ENCODE results near the gene LSM14A.

Gene LSM14A

DNA sequence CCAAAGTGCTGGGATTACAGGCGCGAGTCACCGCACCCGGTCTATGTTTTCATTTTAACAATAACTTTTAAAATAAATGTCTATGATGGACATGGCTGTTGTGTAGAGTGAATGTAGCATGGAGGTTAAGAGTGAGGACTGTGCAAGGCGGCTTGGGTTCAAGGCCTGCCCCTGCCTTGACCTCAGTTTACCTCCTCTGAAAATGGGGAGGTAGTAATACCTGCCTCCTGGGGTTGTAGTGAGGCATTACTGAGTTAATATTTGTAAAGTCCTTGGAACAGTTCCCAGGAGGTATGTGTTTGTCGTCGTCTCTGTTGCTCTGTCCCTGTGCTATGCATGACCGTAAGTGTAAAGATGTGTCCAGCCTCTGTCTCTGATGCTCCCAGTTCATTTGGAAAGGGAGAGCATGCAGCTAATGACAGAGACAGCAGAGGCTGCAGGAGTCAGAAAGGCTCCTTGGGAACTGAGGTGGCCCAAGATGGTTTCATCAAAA lies 91.5 kb downstream of the LSM14A start:
- no peak for TF ChIP-seq RAD21 (IDR thresholded peaks at IDR 0.05; ENCODE audit: low read depth)
- TF ChIP-seq, protein P1, sequence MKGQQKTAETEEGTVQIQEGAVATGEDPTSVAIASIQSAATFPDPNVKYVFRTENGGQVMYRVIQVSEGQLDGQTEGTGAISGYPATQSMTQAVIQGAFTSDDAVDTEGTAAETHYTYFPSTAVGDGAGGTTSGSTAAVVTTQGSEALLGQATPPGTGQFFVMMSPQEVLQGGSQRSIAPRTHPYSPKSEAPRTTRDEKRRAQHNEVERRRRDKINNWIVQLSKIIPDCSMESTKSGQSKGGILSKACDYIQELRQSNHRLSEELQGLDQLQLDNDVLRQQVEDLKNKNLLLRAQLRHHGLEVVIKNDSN (IDR thresholded peaks at IDR 0.05) = no peak

DNA sequence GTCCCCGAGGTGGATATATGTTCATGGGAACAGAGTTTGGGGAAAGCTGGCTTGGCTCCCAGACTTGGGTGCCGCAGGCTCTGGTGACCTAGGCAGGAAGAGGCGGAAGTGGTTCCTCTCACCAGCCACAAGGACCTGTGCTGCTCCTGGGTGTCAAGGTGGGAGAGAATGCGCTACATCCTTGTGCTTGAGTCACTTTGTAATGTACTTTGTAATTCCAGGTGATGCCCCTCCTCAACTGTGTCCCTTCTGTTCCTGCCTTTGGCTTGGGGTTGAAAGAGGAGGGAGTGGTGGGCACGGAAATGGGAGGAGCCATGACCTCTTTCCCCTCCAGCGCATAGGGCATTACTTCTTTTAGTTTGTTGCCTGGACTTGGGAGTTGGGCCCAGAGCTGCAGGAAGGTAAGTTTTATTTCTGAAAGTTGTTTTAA lies 92.9 kb downstream of the LSM14A start:
- TF ChIP-seq TAF1 (IDR thresholded peaks at IDR 0.05; ENCODE audit: low read depth) (no peak), ZBTB7A (IDR thresholded peaks at IDR 0.05; ENCODE audit: low read depth) (no peak), TCF12 (IDR thresholded peaks at IDR 0.05; ENCODE audit: low read depth) (no peak), EP300 (IDR thresholded peaks at IDR 0.05; ENCODE audit: borderline replicate concordance) (no peak), NFIC (IDR thresholded peaks at IDR 0.05) (no peak), CREB1 (IDR thresholded peaks at IDR 0.05; ENCODE audit: low read depth) (no peak), YY1 (IDR thresholded peaks at IDR 0.05; ENCODE audit: low read depth) (no peak), RAD21 (IDR thresholded peaks at IDR 0.05; ENCODE audit: low read depth) (no peak), FOXM1 (IDR thresholded peaks at IDR 0.05; ENCODE audit: borderline replicate concordance, low read depth) (no peak), TEAD4 (IDR thresholded peaks at IDR 0.05) (no peak), CEBPB (IDR thresholded peaks at IDR 0.05) (no peak)
- TF ChIP-seq, protein P1 (IDR thresholded peaks at IDR 0.05) = no peak
- TF ChIP-seq, protein P2, sequence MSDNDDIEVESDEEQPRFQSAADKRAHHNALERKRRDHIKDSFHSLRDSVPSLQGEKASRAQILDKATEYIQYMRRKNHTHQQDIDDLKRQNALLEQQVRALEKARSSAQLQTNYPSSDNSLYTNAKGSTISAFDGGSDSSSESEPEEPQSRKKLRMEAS (IDR thresholded peaks at IDR 0.05) = no peak

DNA sequence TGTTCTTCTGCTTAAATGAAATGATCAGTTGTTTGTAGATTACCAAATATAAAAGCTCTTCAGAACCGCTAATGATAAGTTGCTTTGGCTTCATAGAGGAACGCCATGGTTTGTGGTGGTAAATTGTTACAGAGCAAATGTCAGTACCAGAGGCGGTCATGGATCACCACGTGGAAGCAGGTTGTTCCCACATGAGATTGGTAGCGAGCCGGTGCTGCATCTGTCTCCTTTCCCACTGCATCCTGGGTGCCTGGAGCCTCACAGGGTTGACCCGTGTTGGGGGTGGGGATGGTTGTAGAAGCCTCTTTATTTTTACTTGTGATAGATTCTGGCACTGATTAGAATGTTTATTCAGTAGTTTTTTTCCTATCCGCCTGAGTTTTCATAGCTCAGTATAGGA lies 96.8 kb downstream of the LSM14A start:
- TF ChIP-seq CREB1 (IDR thresholded peaks at IDR 0.05; ENCODE audit: low read depth) (no peak), ZBTB7A (IDR thresholded peaks at IDR 0.05; ENCODE audit: low read depth) (no peak), FOXM1 (IDR thresholded peaks at IDR 0.05; ENCODE audit: borderline replicate concordance, low read depth) (no peak), EP300 (IDR thresholded peaks at IDR 0.05; ENCODE audit: borderline replicate concordance) (no peak), YY1 (IDR thresholded peaks at IDR 0.05; ENCODE audit: low read depth) (no peak), EGR1 (IDR thresholded peaks at IDR 0.05) (no peak), RAD21 (IDR thresholded peaks at IDR 0.05; ENCODE audit: low read depth) (no peak), TAF1 (IDR thresholded peaks at IDR 0.05; ENCODE audit: low read depth) (no peak), TEAD4 (IDR thresholded peaks at IDR 0.05) (no peak)
- TF ChIP-seq, protein P1 (IDR thresholded peaks at IDR 0.05) = no peak
- TF ChIP-seq, protein P2 (IDR thresholded peaks at IDR 0.05) = no peak
- TF ChIP-seq, protein P3, sequence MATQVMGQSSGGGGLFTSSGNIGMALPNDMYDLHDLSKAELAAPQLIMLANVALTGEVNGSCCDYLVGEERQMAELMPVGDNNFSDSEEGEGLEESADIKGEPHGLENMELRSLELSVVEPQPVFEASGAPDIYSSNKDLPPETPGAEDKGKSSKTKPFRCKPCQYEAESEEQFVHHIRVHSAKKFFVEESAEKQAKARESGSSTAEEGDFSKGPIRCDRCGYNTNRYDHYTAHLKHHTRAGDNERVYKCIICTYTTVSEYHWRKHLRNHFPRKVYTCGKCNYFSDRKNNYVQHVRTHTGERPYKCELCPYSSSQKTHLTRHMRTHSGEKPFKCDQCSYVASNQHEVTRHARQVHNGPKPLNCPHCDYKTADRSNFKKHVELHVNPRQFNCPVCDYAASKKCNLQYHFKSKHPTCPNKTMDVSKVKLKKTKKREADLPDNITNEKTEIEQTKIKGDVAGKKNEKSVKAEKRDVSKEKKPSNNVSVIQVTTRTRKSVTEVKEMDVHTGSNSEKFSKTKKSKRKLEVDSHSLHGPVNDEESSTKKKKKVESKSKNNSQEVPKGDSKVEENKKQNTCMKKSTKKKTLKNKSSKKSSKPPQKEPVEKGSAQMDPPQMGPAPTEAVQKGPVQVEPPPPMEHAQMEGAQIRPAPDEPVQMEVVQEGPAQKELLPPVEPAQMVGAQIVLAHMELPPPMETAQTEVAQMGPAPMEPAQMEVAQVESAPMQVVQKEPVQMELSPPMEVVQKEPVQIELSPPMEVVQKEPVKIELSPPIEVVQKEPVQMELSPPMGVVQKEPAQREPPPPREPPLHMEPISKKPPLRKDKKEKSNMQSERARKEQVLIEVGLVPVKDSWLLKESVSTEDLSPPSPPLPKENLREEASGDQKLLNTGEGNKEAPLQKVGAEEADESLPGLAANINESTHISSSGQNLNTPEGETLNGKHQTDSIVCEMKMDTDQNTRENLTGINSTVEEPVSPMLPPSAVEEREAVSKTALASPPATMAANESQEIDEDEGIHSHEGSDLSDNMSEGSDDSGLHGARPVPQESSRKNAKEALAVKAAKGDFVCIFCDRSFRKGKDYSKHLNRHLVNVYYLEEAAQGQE (IDR thresholded peaks at IDR 0.05; ENCODE audit: low read depth) = no peak

DNA sequence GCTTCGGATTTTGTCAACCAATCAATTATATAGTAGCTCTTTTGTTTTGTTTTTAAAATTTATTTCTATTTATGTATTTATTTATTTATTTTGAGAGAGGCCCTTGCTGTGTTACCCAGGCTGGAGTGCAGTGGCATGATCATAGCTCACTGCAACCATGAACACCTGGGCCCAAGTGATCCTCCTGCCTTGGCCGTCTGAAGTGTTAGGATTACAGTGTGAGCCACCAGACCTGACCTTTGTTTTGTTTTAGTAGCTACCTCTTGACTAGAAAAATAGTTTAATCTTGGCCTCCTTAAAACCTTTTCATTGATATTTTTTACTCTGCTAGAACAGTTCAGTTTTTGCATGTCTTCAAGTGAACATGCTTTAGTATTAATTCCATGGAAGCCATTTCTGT lies 97.2 kb downstream of the LSM14A start:
- TF ChIP-seq, protein P3 (IDR thresholded peaks at IDR 0.05; ENCODE audit: low read depth) = no peak
- no peak for TF ChIP-seq YY1 (IDR thresholded peaks at IDR 0.05; ENCODE audit: low read depth)
- TF ChIP-seq, protein P1 (IDR thresholded peaks at IDR 0.05) = no peak
- TF ChIP-seq ZBTB7A (IDR thresholded peaks at IDR 0.05; ENCODE audit: low read depth) = no peak
- no peak for TF ChIP-seq FOXM1 (IDR thresholded peaks at IDR 0.05; ENCODE audit: borderline replicate concordance, low read depth)
- no peak for TF ChIP-seq NFIC (IDR thresholded peaks at IDR 0.05)
- no peak for TF ChIP-seq CREB1 (IDR thresholded peaks at IDR 0.05; ENCODE audit: low read depth)
- no peak for TF ChIP-seq EP300 (IDR thresholded peaks at IDR 0.05; ENCODE audit: borderline replicate concordance)
- no peak for TF ChIP-seq EGR1 (IDR thresholded peaks at IDR 0.05)
- TF ChIP-seq TEAD4 (IDR thresholded peaks at IDR 0.05) = no peak
- no peak for TF ChIP-seq TAF1 (IDR thresholded peaks at IDR 0.05; ENCODE audit: low read depth)
- no peak for TF ChIP-seq RAD21 (IDR thresholded peaks at IDR 0.05; ENCODE audit: low read depth)
- TF ChIP-seq TCF12 (IDR thresholded peaks at IDR 0.05; ENCODE audit: low read depth) = no peak
- TF ChIP-seq CEBPB (IDR thresholded peaks at IDR 0.05) = no peak
- TF ChIP-seq, protein P2 (IDR thresholded peaks at IDR 0.05) = no peak
